Prostate gland (tissue), 2 donors: ENCODE data around the gene SUMF1. TPM values are rescaled to one million over a fixed set of nuclear protein-coding genes. Genes with fewer than 3 reads are reported as not detected.

Experiments
- DNase-seq: peaks from one replicate; pipeline ENCODE4 v3.0.0-alpha.2; 2019; ENCODE audit warnings: low spot score
- H3K27ac ChIP-seq, 2 donors: fragments of 200-600 bp; sonication (generic); 2 replicates each; pipeline ENCODE4 v1.5.1; 2017 to 2019
- H3K27me3 ChIP-seq: fragments of 200-600 bp; sonication (generic); replicated peaks from 2 replicates; pipeline ENCODE4 v1.5.1; 2019; ENCODE audit not compliant: insufficient read depth
- H3K36me3 ChIP-seq, 2 donors: fragments of 200-600 bp; sonication (generic); 1 replicate in 1 of 2; 2 replicates in 1 of 2; pipeline versions ENCODE4 v1.5.1 to v1.8.1; 2017 to 2019
- H3K4me1 ChIP-seq: fragments of 200-600 bp; sonication (generic); replicated peaks from 2 replicates; pipeline ENCODE4 v1.5.1; 2019
- H3K4me3 ChIP-seq, 2 donors: fragments of 200-600 bp; sonication (generic); 2 replicates each; pipeline ENCODE4 v1.5.1; 2017 to 2019
- H3K9me3 ChIP-seq: fragments of 200-600 bp; sonication (generic); 2 replicates; pipeline ENCODE4 v1.5.1; 2017
- CTCF ChIP-seq, 4 experiments: fragments of 200-600 bp in 2 of 4; fragments of 450-650 bp in 2 of 4; sonication (generic) in 2 of 4; IDR thresholded peaks; 1 replicate in 3 of 4; 2 replicates in 1 of 4; pipeline ENCODE4 v1.5.1; 2016 to 2019; ENCODE audit warnings: antibody characterized with exemption in 4 of 4, mild to moderate bottlenecking in 2 of 4, moderate library complexity in 2 of 4
- POLR2A ChIP-seq: fragments of 450-650 bp; IDR thresholded peaks from one replicate; pipeline ENCODE4 v1.6.1; 2016; ENCODE audit warnings: antibody characterized with exemption, mild to moderate bottlenecking
- POLR2AphosphoS5 ChIP-seq: sonication (generic); formaldehyde crosslinking; IDR thresholded peaks from one replicate; pipeline ENCODE4 v1.6.1; 2017; ENCODE audit warnings: antibody characterized with exemption
- WGBS: methylation state at CpG from one replicate; pipeline ENCODE4 v1.1.5; 2018; 5-methylcytosine and 5-hydroxymethylcytosine counted together
- intact Hi-C: fragments of 100-400 bp; cut with DNase I; formaldehyde crosslinking; loops from one replicate; pipeline ENCODE4 v1.14.2; 2022
- total RNA-seq, 2 donors: library from RNA; depleted of rRNA; stranded (reverse); fragments of >200 nt; gene quantifications; one replicate each; pipeline ENCODE4 v1.1.0, GENCODE V29; 2016

Gene SUMF1
- total RNA-seq, 2 donors from 2014 or later: 58.5 to 59.1 TPM

- WGBS: 87% methylated on average over 7 of the region's 7 CpGs
- no peak overlapping the region for H3K4me3 ChIP-seq
- TF ChIP-seq POLR2A (no peak), CTCF (IDR thresholded peaks at IDR 0.05) (no peak), POLR2AphosphoS5 (no peak)
- H3K4me1 ChIP-seq: no peaks in the 10 kb centered on the region
- no peak overlapping the region for H3K27ac ChIP-seq
- no peaks in the 10 kb centered on the region for H3K9me3 ChIP-seq
- H3K36me3 ChIP-seq: no peaks in the 10 kb centered on the region
- intact Hi-C loops: no loop called here
- no peak for DNase-seq
- no peaks in the 10 kb centered on the region for H3K27me3 ChIP-seq
These were observed 67.6 kb downstream of the SUMF1 start for GRCh38 chr3:4399476-4399875.

GRCh38 chr3:4398941-4399245, 68.2 kb downstream of the SUMF1 start:
- no peak for TF ChIP-seq POLR2AphosphoS5
- TF ChIP-seq POLR2A: no peak
- TF ChIP-seq CTCF (IDR thresholded peaks at IDR 0.05): no peak
- intact Hi-C loops: no loop called here
- WGBS: 55% methylated on average over 7 of the region's 7 CpGs
- Histone ChIP-seq H3K4me3 (no peak overlapping the region), H3K27ac (no peak overlapping the region), H3K4me1 (no peaks in the 10 kb centered on the region), H3K27me3 (no peaks in the 10 kb centered on the region), H3K9me3 (no peaks in the 10 kb centered on the region), H3K36me3 (no peaks in the 10 kb centered on the region)
- no peak for DNase-seq

- no peak overlapping the region for H3K27ac ChIP-seq
- 71% methylated on average over 4 of the region's 4 CpGs for WGBS
- H3K4me3 ChIP-seq: no peak overlapping the region
- intact Hi-C loops: no loop called here
- no peaks in the 10 kb centered on the region for H3K36me3 ChIP-seq
- H3K4me1 ChIP-seq: no peaks in the 10 kb centered on the region
- H3K9me3 ChIP-seq: no peaks in the 10 kb centered on the region
- TF ChIP-seq POLR2AphosphoS5: no peak
- no peak for TF ChIP-seq POLR2A
- TF ChIP-seq CTCF (IDR thresholded peaks at IDR 0.05): no peak
- no peak for DNase-seq
- H3K27me3 ChIP-seq: no peaks in the 10 kb centered on the region
These were observed 68.7 kb downstream of the SUMF1 start for GRCh38 chr3:4398120-4398940.

GRCh38 chr3:4397466-4397865, 69.6 kb downstream of the SUMF1 start:
- Histone ChIP-seq H3K9me3 (no peaks in the 10 kb centered on the region), H3K4me3 (no peak overlapping the region), H3K27ac (no peak overlapping the region), H3K4me1 (no peaks in the 10 kb centered on the region), H3K27me3 (no peaks in the 10 kb centered on the region), H3K36me3 (no peaks in the 10 kb centered on the region)
- no peak for TF ChIP-seq POLR2A
- no peak for TF ChIP-seq POLR2AphosphoS5
- no peak for TF ChIP-seq CTCF (IDR thresholded peaks at IDR 0.05)
- DNase-seq: no peak
- WGBS: 76% methylated on average over 1 of the region's 1 CpG
- intact Hi-C loops: no loop called here

GRCh38 chr3:4396542-4396941, 70.5 kb downstream of the SUMF1 start:
- 42% methylated on average over 1 of the region's 1 CpG for WGBS
- TF ChIP-seq CTCF (IDR thresholded peaks at IDR 0.05) (no peak), POLR2AphosphoS5 (no peak), POLR2A (no peak)
- H3K9me3 ChIP-seq: no peaks in the 10 kb centered on the region
- no peaks in the 10 kb centered on the region for H3K4me1 ChIP-seq
- intact Hi-C loops: no loop called here
- no peak for DNase-seq
- no peaks in the 10 kb centered on the region for H3K36me3 ChIP-seq
- no peak overlapping the region for H3K4me3 ChIP-seq
- no peaks in the 10 kb centered on the region for H3K27me3 ChIP-seq
- no peak overlapping the region for H3K27ac ChIP-seq
